Measurements from ENCODE around the gene LOXHD1.

LOXHD1 gene

DNA sequence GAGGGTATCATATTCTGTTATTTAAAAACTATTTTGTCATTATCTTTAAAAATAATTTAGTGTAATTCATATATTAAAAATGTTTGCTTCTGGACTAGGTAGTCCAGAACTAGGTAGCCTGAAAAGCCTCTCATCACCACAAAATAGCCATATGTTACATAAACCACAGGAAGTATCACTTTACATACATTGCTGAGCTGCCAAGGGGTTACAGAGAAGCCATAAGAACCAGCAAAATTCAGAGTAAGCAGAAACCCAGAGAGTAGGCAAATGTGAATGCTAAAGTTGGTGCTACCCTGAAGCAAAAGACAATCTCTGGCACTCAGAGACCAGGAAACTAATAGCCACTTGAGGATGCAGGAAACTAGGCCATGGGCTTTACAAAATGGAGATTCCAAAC lies 60.9 kb downstream of the LOXHD1 start:
- CTCF ChIA-PET, result no interaction called here
- POLR2A ChIA-PET, result no interaction called here
- DNase-seq (ENCODE audit: extremely low spot score), result no peak
- TF ChIP-seq ZNF384 (IDR thresholded peaks at IDR 0.05), result no peak
- no peak for TF ChIP-seq FOXK2 (IDR thresholded peaks at IDR 0.05)
- TF ChIP-seq LEF1 (IDR thresholded peaks at IDR 0.05; ENCODE audit: borderline replicate concordance), result no peak
- TF ChIP-seq FOXM1 (IDR thresholded peaks at IDR 0.05; ENCODE audit: borderline replicate concordance), result no peak
- TF ChIP-seq ELF4 (IDR thresholded peaks at IDR 0.05), result no peak
- TF ChIP-seq ARNT (IDR thresholded peaks at IDR 0.05), result no peak
- TF ChIP-seq, protein P1, sequence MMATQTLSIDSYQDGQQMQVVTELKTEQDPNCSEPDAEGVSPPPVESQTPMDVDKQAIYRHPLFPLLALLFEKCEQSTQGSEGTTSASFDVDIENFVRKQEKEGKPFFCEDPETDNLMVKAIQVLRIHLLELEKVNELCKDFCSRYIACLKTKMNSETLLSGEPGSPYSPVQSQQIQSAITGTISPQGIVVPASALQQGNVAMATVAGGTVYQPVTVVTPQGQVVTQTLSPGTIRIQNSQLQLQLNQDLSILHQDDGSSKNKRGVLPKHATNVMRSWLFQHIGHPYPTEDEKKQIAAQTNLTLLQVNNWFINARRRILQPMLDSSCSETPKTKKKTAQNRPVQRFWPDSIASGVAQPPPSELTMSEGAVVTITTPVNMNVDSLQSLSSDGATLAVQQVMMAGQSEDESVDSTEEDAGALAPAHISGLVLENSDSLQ (IDR thresholded peaks at IDR 0.05), result no peak
- no peak for TF ChIP-seq TARDBP (IDR thresholded peaks at IDR 0.05)
- TF ChIP-seq HDGF (IDR thresholded peaks at IDR 0.05; ENCODE audit: borderline replicate concordance), result no peak
- TF ChIP-seq FOXA1 (IDR thresholded peaks at IDR 0.05), result no peak
- TF ChIP-seq BHLHE40 (IDR thresholded peaks at IDR 0.05; ENCODE audit: borderline replicate concordance), result no peak
- no peak for TF ChIP-seq SUZ12 (IDR thresholded peaks at IDR 0.05)
- TF ChIP-seq L3MBTL2 (conservative IDR thresholded peaks at IDR 0.05), result no peak
- TF ChIP-seq CTBP1 (IDR thresholded peaks at IDR 0.05; ENCODE audit: borderline replicate concordance), result no peak
- no peak for TF ChIP-seq NFRKB (IDR thresholded peaks at IDR 0.05)
- TF ChIP-seq SP1 (IDR thresholded peaks at IDR 0.05), result no peak

DNA sequence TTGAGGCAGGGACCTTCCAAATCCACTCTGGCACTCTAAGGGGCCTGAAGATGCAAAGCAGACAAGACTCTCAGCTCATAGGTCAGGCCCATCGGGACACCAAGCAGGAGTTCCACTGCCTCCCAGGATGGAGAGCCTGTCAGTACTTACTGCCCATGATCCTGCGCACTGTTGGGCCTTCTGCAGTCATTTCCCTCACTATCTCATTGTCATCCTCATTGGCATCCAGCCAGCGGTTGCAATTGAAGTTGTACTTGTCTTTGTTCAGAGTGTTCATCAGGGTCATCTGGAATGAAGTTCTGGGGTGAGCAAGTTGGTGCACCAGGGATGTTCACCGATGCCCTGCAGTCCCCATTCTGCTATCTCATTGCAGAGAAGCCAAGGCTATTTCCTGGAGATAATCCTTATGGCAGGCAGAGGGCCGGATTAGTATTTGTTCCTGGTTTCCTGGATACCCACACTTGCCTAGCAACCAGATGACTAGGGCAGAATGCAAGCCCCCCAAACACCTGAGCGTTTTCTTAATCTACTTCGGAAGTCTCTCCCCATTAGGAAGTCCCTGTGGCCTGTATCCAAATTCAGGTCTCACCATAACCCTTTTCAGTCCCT lies 65.1 kb downstream of the LOXHD1 start:
- no peak for TF ChIP-seq HDGF (IDR thresholded peaks at IDR 0.05; ENCODE audit: borderline replicate concordance)
- TF ChIP-seq ZNF384 (IDR thresholded peaks at IDR 0.05), result no peak
- TF ChIP-seq, protein P1 (IDR thresholded peaks at IDR 0.05), result no peak
- no peak for TF ChIP-seq CTBP1 (IDR thresholded peaks at IDR 0.05; ENCODE audit: borderline replicate concordance)
- no peak for TF ChIP-seq ARNT (IDR thresholded peaks at IDR 0.05)
- TF ChIP-seq SP1 (IDR thresholded peaks at IDR 0.05), result no peak
- TF ChIP-seq ELF4 (IDR thresholded peaks at IDR 0.05), result no peak
- TF ChIP-seq FOXM1 (IDR thresholded peaks at IDR 0.05; ENCODE audit: borderline replicate concordance), result no peak
- TF ChIP-seq L3MBTL2 (conservative IDR thresholded peaks at IDR 0.05), result no peak
- no peak for TF ChIP-seq NFRKB (IDR thresholded peaks at IDR 0.05)
- no peak for TF ChIP-seq FOXA1 (IDR thresholded peaks at IDR 0.05)
- TF ChIP-seq TARDBP (IDR thresholded peaks at IDR 0.05), result no peak
- no peak for TF ChIP-seq BHLHE40 (IDR thresholded peaks at IDR 0.05; ENCODE audit: borderline replicate concordance)
- no peak for TF ChIP-seq FOXK2 (IDR thresholded peaks at IDR 0.05)
- TF ChIP-seq SUZ12 (IDR thresholded peaks at IDR 0.05), result no peak
- TF ChIP-seq LEF1 (IDR thresholded peaks at IDR 0.05; ENCODE audit: borderline replicate concordance), result no peak
- DNase-seq (ENCODE audit: extremely low spot score), result no peak
- POLR2A ChIA-PET, result no interaction called here
- CTCF ChIA-PET, result no interaction called here

DNA sequence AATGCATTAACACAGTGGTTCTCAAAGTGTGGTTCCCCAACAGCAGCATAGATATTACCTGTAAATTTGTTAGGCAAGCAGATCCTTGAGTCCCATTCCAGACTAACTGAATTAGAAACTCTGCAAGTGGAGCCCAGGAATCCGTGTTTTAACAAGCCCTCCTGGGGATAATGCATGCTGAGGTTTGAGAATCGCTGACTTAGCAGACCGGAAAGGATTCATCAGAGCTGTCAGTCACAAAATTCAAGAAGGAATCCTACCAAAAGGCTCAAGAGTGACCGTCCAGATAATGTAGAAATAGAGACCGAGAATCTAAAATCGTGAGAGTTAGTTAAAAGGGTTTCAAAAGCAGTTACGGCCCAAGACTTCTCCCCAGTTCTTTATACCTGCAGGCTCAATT lies 66.9 kb downstream of the LOXHD1 start:
- ChIA-PET POLR2A (no interaction called here), CTCF (no interaction called here)
- no peak for DNase-seq (ENCODE audit: extremely low spot score)
- TF ChIP-seq LEF1 (IDR thresholded peaks at IDR 0.05; ENCODE audit: borderline replicate concordance) (no peak), ZNF384 (IDR thresholded peaks at IDR 0.05) (no peak)

DNA sequence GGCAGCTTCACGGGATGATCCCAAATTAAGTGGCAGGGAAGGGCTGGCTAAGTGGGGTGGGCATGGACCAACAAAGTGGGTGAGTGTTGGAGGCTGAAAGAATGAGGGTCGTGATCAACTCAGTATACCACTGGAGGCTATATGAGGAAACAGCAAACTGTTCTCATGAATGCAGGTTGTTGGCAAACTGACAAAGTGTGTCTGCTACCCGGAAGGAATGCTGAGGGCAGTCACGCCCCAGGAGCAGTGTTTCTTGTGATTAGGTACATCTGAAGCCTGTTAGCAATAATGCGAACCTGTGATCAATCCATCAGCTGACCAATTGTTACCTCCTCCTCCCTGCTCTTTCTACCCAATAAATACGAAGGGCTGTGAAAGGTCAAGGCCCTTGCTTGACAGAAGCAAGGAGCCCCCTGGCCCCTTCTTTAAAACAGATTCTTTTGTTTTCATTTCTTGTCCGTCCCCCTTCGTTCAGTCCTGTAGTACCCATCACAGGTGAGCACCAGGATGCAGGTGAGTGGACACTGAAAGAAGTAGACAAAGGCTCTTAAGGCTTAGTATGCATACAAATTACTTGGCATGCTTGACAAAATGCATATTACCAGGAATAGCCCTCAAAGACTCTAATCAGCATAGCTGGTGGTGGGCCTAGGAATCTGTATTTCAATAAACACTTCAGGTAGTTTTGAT lies 67.9 kb downstream of the LOXHD1 start:
- TF ChIP-seq ELF4 (IDR thresholded peaks at IDR 0.05) (no peak), FOXK2 (IDR thresholded peaks at IDR 0.05) (no peak), BHLHE40 (IDR thresholded peaks at IDR 0.05; ENCODE audit: borderline replicate concordance) (no peak), HDGF (IDR thresholded peaks at IDR 0.05; ENCODE audit: borderline replicate concordance) (no peak), L3MBTL2 (conservative IDR thresholded peaks at IDR 0.05) (no peak), NFRKB (IDR thresholded peaks at IDR 0.05) (no peak)
- DNase-seq (ENCODE audit: extremely low spot score), result no peak
- ChIA-PET POLR2A (no interaction called here), CTCF (no interaction called here)

DNA sequence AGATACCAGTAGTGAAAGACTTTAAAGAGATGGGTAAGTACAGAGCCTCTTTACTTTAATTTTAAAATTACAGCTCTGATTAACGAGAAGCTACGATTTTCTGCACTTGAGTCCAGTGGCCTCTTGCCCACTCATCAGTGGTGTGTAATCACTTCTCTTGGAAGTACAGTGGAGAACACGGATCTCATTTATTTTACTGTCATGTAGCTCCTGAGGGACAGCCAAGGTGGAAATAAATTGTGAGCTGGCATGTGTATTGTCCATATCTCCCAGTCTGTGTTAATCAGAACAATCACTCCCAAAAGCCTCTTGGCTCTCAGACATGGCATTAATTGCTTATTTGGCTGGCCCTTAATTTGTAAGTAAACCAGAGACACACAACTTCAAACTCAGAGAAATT lies 69.4 kb downstream of the LOXHD1 start:
- CTCF ChIA-PET, result no interaction called here
- no peak for DNase-seq (ENCODE audit: extremely low spot score)
- POLR2A ChIA-PET, result no interaction called here
- TF ChIP-seq, protein P1 (IDR thresholded peaks at IDR 0.05), result no peak
- TF ChIP-seq HDGF (IDR thresholded peaks at IDR 0.05; ENCODE audit: borderline replicate concordance) (no peak), LEF1 (IDR thresholded peaks at IDR 0.05; ENCODE audit: borderline replicate concordance) (no peak), FOXA1 (IDR thresholded peaks at IDR 0.05) (no peak), ARNT (IDR thresholded peaks at IDR 0.05) (no peak), BHLHE40 (IDR thresholded peaks at IDR 0.05; ENCODE audit: borderline replicate concordance) (no peak), TARDBP (IDR thresholded peaks at IDR 0.05) (no peak), L3MBTL2 (conservative IDR thresholded peaks at IDR 0.05) (no peak), SP1 (IDR thresholded peaks at IDR 0.05) (no peak), FOXM1 (IDR thresholded peaks at IDR 0.05; ENCODE audit: borderline replicate concordance) (no peak)

DNA sequence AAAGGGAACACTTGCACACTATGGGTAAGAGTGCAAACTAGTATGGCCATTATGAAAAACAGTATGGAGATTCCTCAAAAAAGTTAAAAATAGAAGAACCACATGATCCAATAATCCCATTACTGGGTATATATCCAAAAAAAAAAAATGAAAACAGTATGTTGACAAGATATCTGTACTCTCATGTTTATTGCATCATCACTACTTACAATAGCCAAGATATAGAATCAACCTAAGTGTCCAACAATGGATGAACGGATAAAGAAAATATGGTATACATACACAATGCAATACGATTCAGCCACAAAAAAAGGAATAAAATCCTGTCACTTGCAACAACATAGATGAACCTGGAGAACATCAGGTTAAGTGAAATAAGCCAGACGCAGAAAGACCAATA lies 73.3 kb downstream of the LOXHD1 start:
- CTCF ChIA-PET, result no interaction called here
- POLR2A ChIA-PET, result no interaction called here
- no peak for DNase-seq (ENCODE audit: extremely low spot score)
- no peak for TF ChIP-seq TARDBP (IDR thresholded peaks at IDR 0.05)
- TF ChIP-seq FOXM1 (IDR thresholded peaks at IDR 0.05; ENCODE audit: borderline replicate concordance), result no peak
- TF ChIP-seq HDGF (IDR thresholded peaks at IDR 0.05; ENCODE audit: borderline replicate concordance), result no peak
- no peak for TF ChIP-seq LEF1 (IDR thresholded peaks at IDR 0.05; ENCODE audit: borderline replicate concordance)
- no peak for TF ChIP-seq FOXK2 (IDR thresholded peaks at IDR 0.05)
- TF ChIP-seq ARNT (IDR thresholded peaks at IDR 0.05), result no peak
- TF ChIP-seq ZNF384 (IDR thresholded peaks at IDR 0.05), result no peak

All from HEK293T (cell line).